SK-N-SH treated with all-trans-retinoic acid at 6 μM for 48 hours (cell line): ENCODE measurements around the gene COL8A2.

Source experiments
- ARNTL ChIP-seq: fragments of 450-650 bp; formaldehyde crosslinking; IDR thresholded peaks from 2 replicates; pipeline ENCODE4 v1.5.0; 2020; ENCODE audit warnings: low read depth, mild to moderate bottlenecking, moderate library complexity, borderline replicate concordance
- PPARA ChIP-seq: fragments of 250-450 bp; sonication (Bioruptor Pico); IDR thresholded peaks from 2 replicates; pipeline ENCODE4 v1.5.0; 2020; ENCODE audit warnings: mild to moderate bottlenecking, borderline replicate concordance
- RARB ChIP-seq: fragments of 250-450 bp; sonication (Bioruptor Pico); IDR thresholded peaks from 2 replicates; pipeline ENCODE4 v1.8.0; 2021; ENCODE audit warnings: mild to moderate bottlenecking, moderate library complexity
- TOX ChIP-seq: fragments of 250-450 bp; sonication (Bioruptor Pico); IDR thresholded peaks from 2 replicates; pipeline ENCODE4 v1.8.0; 2021; ENCODE audit warnings: mild to moderate bottlenecking, moderate library complexity, borderline replicate concordance
- ZC3H10 ChIP-seq: fragments of 250-450 bp; sonication (Bioruptor Pico); IDR thresholded peaks from 2 replicates; pipeline ENCODE4 v1.5.1; 2021; ENCODE audit warnings: mild to moderate bottlenecking, moderate library complexity
- ZFP3 ChIP-seq: fragments of 250-450 bp; sonication (Bioruptor Pico); IDR thresholded peaks from 2 replicates; pipeline ENCODE4 v1.5.0; 2020; ENCODE audit warnings: mild to moderate bottlenecking, moderate library complexity
- ZFP30 ChIP-seq: fragments of 450-650 bp; formaldehyde crosslinking; IDR thresholded peaks from 2 replicates; pipeline ENCODE4 v1.5.0; 2022; ENCODE audit warnings: mild to moderate bottlenecking, moderate library complexity

DNA sequence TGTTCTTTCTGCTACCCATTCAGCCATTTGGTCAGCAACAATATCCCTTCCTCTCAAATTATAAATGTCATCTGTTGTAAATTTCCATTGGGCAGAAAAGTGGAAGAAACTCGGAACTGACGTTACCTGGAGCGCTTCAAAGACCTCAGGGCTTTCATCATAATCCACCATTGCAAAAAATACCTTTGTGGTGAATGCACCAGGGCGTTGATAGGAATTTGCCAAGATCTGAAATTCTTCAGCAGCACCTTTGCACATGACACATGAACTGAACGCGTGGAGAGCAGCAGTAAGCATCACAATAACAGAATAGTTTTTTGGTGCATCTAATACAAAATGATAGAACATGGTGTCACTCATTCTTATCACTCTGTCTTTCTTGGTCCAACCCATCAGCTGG is 44.2 kb downstream of the COL8A2 start:
- TF ChIP-seq PPARA (no peak), TOX (CRISPR knock-in tag) (no peak), ZC3H10 (CRISPR knock-in tag) (no peak), ZFP3 (no peak), ARNTL (CRISPR knock-in tag) (no peak), ZFP30 (CRISPR knock-in tag) (no peak), RARB (CRISPR knock-in tag) (no peak)
